ENCODE results near the gene EPHB1. TPM values are rescaled to one million over a fixed set of nuclear protein-coding genes. Genes with fewer than 3 reads are reported as not detected.

Gene EPHB1
- total RNA-seq, 2 donors from 2014 or later = 0.68 to 0.71 TPM

DNA sequence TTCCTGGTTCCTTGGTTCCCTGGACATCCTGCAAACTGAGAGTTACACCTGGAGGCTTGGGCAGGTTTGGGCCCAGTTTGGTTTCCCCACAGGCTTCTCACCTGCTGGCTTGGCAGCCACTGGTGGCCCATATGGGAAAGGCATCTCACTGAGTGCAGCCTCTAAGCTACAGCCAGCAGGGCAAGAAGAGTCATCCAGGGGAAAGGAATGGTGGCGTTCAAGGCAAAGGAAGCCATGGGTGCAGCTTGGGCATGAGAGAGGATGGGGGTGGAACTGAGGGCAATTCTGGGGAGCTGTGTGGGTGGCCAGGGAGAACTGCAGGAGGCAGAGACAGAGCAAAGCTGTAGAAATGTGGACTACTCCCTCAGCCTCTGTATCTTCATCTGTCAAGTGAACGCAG is 106.4 kb downstream of the EPHB1 start:
- Histone ChIP-seq H3K4me3 (no peak overlapping the region), H3K27ac (no peak overlapping the region), H3K4me1 (ENCODE audit: control insufficient read depth in 1 of 2, low read depth in 2 of 2) (no peaks in the 10 kb centered on the region), H3K36me3 (no peaks in the 10 kb centered on the region), H3K9me3 (no peaks in the 10 kb centered on the region), H3K27me3 (replicated peaks; ENCODE audit: insufficient read depth) (no peaks in the 10 kb centered on the region)
- TF ChIP-seq, protein P1, sequence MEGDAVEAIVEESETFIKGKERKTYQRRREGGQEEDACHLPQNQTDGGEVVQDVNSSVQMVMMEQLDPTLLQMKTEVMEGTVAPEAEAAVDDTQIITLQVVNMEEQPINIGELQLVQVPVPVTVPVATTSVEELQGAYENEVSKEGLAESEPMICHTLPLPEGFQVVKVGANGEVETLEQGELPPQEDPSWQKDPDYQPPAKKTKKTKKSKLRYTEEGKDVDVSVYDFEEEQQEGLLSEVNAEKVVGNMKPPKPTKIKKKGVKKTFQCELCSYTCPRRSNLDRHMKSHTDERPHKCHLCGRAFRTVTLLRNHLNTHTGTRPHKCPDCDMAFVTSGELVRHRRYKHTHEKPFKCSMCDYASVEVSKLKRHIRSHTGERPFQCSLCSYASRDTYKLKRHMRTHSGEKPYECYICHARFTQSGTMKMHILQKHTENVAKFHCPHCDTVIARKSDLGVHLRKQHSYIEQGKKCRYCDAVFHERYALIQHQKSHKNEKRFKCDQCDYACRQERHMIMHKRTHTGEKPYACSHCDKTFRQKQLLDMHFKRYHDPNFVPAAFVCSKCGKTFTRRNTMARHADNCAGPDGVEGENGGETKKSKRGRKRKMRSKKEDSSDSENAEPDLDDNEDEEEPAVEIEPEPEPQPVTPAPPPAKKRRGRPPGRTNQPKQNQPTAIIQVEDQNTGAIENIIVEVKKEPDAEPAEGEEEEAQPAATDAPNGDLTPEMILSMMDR (IDR thresholded peaks at IDR 0.05) = no peak
- DNase-seq (ENCODE audit: low spot score) (no peak), ATAC-seq (ENCODE audit: insufficient number of reproducible peaks, low FRiP score, low read depth) (no peak)

DNA sequence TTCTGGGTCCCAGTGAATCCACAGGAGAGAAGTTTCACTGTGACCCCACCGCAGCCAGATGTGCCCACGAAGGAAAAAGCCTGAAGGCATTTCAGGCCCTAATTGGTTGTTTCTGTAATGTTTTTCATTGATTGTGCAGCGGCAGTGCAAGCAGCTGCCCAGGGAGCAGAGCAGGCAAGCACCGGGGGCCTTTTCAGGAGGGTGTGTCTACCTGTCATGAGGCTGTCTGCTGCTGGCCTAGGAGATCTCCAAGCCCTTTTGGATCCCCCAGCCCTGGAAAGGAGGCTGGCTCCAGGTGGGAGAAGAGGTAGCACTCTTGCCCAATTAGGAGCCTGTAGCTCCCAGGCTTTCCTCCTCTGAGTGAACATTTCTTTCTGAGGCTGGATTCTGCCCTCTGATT is 108.8 kb downstream of the EPHB1 start:
- TF ChIP-seq, protein P1 (IDR thresholded peaks at IDR 0.05) = no peak
- Histone ChIP-seq H3K27me3 (replicated peaks; ENCODE audit: insufficient read depth) (no peaks in the 10 kb centered on the region), H3K9me3 (no peaks in the 10 kb centered on the region), H3K4me3 (no peak overlapping the region), H3K27ac (no peak overlapping the region), H3K36me3 (no peaks in the 10 kb centered on the region), H3K4me1 (ENCODE audit: control insufficient read depth in 1 of 2, low read depth in 2 of 2) (no peaks in the 10 kb centered on the region)
- DNase-seq (ENCODE audit: low spot score) (no peak), ATAC-seq (ENCODE audit: insufficient number of reproducible peaks, low FRiP score, low read depth) (no peak)

DNA sequence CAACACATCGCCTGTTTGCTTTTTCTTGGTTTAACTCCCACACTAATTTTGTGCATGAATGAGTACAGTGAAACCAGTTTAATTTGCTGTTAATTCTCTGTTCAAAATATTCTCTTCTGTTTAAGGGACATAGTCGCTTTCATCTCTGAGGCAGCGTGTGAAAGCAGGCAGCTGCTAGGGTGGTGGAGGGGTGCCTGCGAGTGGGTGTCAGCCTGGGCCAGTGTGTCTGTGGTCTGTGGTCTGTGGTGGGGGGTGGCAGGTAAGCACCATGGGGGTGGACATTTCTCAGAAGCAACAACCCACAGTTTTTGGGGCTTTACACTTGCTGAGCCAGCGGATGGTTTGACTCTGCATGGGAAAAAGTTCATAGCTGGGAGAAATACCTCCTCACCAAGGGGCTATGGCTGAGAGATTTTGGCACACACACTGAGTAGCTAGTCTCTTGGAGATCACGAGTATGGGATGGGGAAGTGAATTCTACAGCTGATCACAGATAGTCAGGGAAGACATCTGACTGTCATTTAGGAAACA is 109.2 kb downstream of the EPHB1 start:
- TF ChIP-seq, protein P1 (IDR thresholded peaks at IDR 0.05) = no peak
- ATAC-seq (ENCODE audit: insufficient number of reproducible peaks, low FRiP score, low read depth) (no peak), DNase-seq (ENCODE audit: low spot score) (no peak)
- Histone ChIP-seq H3K36me3 (no peaks in the 10 kb centered on the region), H3K27ac (no peak overlapping the region), H3K9me3 (no peaks in the 10 kb centered on the region), H3K27me3 (replicated peaks; ENCODE audit: insufficient read depth) (no peaks in the 10 kb centered on the region), H3K4me1 (ENCODE audit: control insufficient read depth in 1 of 2, low read depth in 2 of 2) (no peaks in the 10 kb centered on the region), H3K4me3 (no peak overlapping the region)

DNA sequence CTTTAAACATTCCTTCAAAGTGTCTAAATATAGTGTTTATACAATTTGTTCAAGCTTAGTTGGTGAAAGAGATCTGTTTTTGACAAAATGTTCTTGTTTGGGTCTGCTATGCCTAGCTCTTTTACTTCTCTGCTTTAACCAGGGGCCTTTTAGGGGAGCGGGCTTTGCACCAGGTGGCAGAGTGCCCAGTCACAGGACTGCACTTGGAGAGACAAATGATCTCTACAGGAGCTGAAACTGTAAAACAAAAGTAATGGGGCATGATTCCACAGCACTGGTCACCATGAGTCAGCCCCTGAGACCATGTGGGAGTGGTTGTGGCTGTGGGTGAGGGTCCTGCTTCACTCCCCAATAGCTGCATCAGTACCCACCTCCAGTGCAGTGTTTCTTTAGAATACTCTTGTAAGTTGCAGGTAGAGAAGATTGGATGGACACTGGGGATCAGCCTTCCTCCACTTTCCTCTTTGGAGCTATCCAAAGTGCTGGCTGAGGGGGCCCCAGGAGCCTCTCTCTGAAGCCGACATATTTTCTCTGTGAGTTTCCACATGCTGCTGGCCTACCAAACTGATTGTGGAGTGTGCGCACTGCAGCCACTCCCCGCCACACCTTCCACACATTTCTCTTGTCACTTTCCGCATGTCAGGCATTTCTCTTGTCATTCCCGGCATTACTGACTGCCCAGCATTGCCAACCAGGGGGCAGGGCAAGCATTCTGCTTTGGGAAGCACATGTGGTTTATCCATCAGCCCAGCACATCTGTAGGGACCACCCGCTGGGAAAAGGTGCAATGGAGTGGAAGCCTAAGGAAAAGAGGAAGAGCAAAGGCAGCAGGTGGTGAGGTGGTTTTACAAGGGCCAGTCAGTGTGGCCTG is 110.0 kb downstream of the EPHB1 start:
- Histone ChIP-seq H3K4me3 (no peak overlapping the region), H3K36me3 (no peaks in the 10 kb centered on the region), H3K9me3 (no peaks in the 10 kb centered on the region), H3K27ac (no peak overlapping the region), H3K27me3 (replicated peaks; ENCODE audit: insufficient read depth) (no peaks in the 10 kb centered on the region), H3K4me1 (ENCODE audit: control insufficient read depth in 1 of 2, low read depth in 2 of 2) (no peaks in the 10 kb centered on the region)
- DNase-seq (ENCODE audit: low spot score) = no peak
- ATAC-seq (ENCODE audit: insufficient number of reproducible peaks, low FRiP score, low read depth) = no peak
- TF ChIP-seq, protein P1 (IDR thresholded peaks at IDR 0.05) = no peak

DNA sequence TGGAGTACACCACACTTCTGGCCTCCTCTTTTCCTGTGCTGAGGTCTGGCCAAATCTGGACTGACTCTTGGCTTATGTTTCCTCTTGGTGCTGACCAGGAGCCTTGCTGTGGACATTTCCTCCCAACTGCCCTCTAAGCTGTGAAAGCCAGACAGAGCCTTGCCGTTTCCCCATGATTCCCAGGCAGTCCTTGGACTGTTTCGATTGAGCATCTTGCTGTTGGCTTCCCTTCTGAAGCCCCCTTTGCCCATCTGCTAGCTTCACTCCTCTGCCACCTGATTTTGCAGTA is 110.5 kb downstream of the EPHB1 start:
- Histone ChIP-seq H3K9me3 (no peaks in the 10 kb centered on the region), H3K27ac (no peak overlapping the region), H3K36me3 (no peaks in the 10 kb centered on the region), H3K4me3 (no peak overlapping the region), H3K27me3 (replicated peaks; ENCODE audit: insufficient read depth) (no peaks in the 10 kb centered on the region), H3K4me1 (ENCODE audit: control insufficient read depth in 1 of 2, low read depth in 2 of 2) (no peaks in the 10 kb centered on the region)
- DNase-seq (ENCODE audit: low spot score) = no peak
- ATAC-seq (ENCODE audit: insufficient number of reproducible peaks, low FRiP score, low read depth) = no peak
- TF ChIP-seq, protein P1 (IDR thresholded peaks at IDR 0.05) = no peak
